Brain microvascular endothelial cell (primary cell): Measurements from ENCODE around the gene CNTN6.
A peak's percentile ranks its signal among the peaks of the same experiment; 100 is the strongest.

Experiments used
- DNase-seq: peaks from one replicate; pipeline ENCODE4 v3.0.0-alpha.2; 2020
- H3K27ac ChIP-seq: fragments of 250-450 bp; sonication (Bioruptor Pico); 2 replicates; pipeline ENCODE4 v1.5.1; 2020; ENCODE audit warnings: mild to moderate bottlenecking, moderate library complexity
- H3K27me3 ChIP-seq: fragments of 250-450 bp; sonication (Bioruptor Pico); replicated peaks from 2 replicates; pipeline ENCODE4 v1.5.1; 2020; ENCODE audit warnings: mild to moderate bottlenecking
- H3K36me3 ChIP-seq: fragments of 250-450 bp; sonication (Bioruptor Pico); replicated peaks from 2 replicates; pipeline ENCODE4 v1.5.1; 2020; ENCODE audit warnings: mild to moderate bottlenecking
- H3K4me3 ChIP-seq: 2 replicates; pipeline ENCODE4 v1.5.1; 2011; ENCODE audit warnings: low read depth, mild to moderate bottlenecking, control low read depth, low read length, moderate library complexity
- in situ Hi-C: cut with HindIII; loops from 2 replicates; pipeline ENCODE4 v1.10.0; 2017; ENCODE audit warnings: low sequenced_read_pairs, low pct_ligation_motif_present
- TF ChIP-seq, protein P1 (sequence below): IDR thresholded peaks from 2 replicates; pipeline ENCODE4 v1.5.1; 2011; ENCODE audit warnings: low read depth, mild to moderate bottlenecking, moderate library complexity, low read length, control low read depth, inconsistent platforms; ENCODE audit errors: missing control alignments

CNTN6 gene

GRCh38 chr3:1172644-1173043, 79.8 kb downstream of the CNTN6 start:
- DNase-seq, result no peak
- Histone ChIP-seq H3K4me3 (no peak overlapping the region), H3K36me3 (no peaks in the 10 kb centered on the region), H3K27ac (no peak overlapping the region), H3K27me3 (no peaks in the 10 kb centered on the region)
- TF ChIP-seq, protein P1, sequence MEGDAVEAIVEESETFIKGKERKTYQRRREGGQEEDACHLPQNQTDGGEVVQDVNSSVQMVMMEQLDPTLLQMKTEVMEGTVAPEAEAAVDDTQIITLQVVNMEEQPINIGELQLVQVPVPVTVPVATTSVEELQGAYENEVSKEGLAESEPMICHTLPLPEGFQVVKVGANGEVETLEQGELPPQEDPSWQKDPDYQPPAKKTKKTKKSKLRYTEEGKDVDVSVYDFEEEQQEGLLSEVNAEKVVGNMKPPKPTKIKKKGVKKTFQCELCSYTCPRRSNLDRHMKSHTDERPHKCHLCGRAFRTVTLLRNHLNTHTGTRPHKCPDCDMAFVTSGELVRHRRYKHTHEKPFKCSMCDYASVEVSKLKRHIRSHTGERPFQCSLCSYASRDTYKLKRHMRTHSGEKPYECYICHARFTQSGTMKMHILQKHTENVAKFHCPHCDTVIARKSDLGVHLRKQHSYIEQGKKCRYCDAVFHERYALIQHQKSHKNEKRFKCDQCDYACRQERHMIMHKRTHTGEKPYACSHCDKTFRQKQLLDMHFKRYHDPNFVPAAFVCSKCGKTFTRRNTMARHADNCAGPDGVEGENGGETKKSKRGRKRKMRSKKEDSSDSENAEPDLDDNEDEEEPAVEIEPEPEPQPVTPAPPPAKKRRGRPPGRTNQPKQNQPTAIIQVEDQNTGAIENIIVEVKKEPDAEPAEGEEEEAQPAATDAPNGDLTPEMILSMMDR, result no peak
- in situ Hi-C loops, result no loop called here

GRCh38 chr3:1179146-1179545, 86.3 kb downstream of the CNTN6 start:
- in situ Hi-C loops, result no loop called here
- DNase-seq, result no peak
- TF ChIP-seq, protein P1, result no peak

GRCh38 chr3:1183320-1184048, 90.7 kb downstream of the CNTN6 start:
- TF ChIP-seq, protein P1, result no peak
- no peaks in the 10 kb centered on the region for H3K27me3 ChIP-seq
- peak; percentile 88 for DNase-seq
- peak overlapping the region; percentile 86 for H3K27ac ChIP-seq
- H3K4me3 ChIP-seq, result no peak overlapping the region
- H3K36me3 ChIP-seq, result no peaks in the 10 kb centered on the region
- in situ Hi-C loops, result no loop called here

More at GRCh38 chr3:1179146-1179545, 86.3 kb downstream of the CNTN6 start:
- Histone ChIP-seq H3K27ac (no peak overlapping the region), H3K4me3 (no peak overlapping the region), H3K36me3 (no peaks in the 10 kb centered on the region), H3K27me3 (no peaks in the 10 kb centered on the region)

DNA sequence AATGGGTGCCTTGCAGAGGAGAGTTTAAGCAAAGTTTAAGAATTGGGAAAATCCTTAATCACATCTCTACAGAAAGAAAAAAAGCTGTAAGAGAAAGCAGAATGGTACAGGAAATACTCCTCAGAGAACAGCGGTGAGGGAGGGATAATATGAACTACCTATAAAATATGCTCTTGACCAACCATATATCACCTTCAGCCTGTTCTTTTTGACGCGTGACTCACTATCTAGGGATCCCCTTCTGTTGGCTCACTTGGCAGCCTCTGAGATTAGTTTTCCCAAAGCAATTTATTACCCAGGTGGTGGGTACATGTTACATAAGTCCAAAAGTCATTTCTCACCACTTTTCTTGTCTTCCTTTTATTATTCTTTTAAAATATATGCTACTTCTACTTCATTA, 97.7 kb downstream of the CNTN6 start:
- in situ Hi-C loops, result no loop called here
- H3K27ac ChIP-seq, result no peak overlapping the region
- TF ChIP-seq, protein P1, result no peak
- no peaks in the 10 kb centered on the region for H3K36me3 ChIP-seq
- no peaks in the 10 kb centered on the region for H3K27me3 ChIP-seq
- no peak for DNase-seq
- H3K4me3 ChIP-seq, result no peak overlapping the region

GRCh38 chr3:1191026-1191425, 98.2 kb downstream of the CNTN6 start:
- in situ Hi-C loops, result no loop called here
- H3K27me3 ChIP-seq, result no peaks in the 10 kb centered on the region
- H3K36me3 ChIP-seq, result no peaks in the 10 kb centered on the region
- DNase-seq, result no peak
- TF ChIP-seq, protein P1, result no peak
- H3K4me3 ChIP-seq, result no peak overlapping the region
- H3K27ac ChIP-seq, result no peak overlapping the region

- no peak overlapping the region for H3K27ac ChIP-seq
- no peak overlapping the region for H3K4me3 ChIP-seq
- no peaks in the 10 kb centered on the region for H3K36me3 ChIP-seq
- peak; percentile 43 for DNase-seq
- in situ Hi-C loops, result no loop called here
- TF ChIP-seq, protein P1, result no peak
- H3K27me3 ChIP-seq, result no peaks in the 10 kb centered on the region
These were observed 103.1 kb downstream of the CNTN6 start for GRCh38 chr3:1195947-1196346.
